SKM-1 (cell line): ENCODE results near the gene BAIAP2L2.
"Not testable (repeated sequence)": the region's sequence is repeated elsewhere in the genome, so short reads cannot be mapped to it uniquely, and the experiment has no call there.

Source experiments
- DNase-seq: peaks from one replicate; lab custom pipeline; 2025; ENCODE audit not compliant: unreplicated experiment; lab: John Stamatoyannopoulos, UW

Gene BAIAP2L2

GRCh38 chr22:38081941-38082828, 28.3 kb downstream of the BAIAP2L2 start:
- DNase-seq = no peak

GRCh38 chr22:38081636-38081940, 28.9 kb downstream of the BAIAP2L2 start:
- DNase-seq = no peak

- no peak for DNase-seq
Measured at GRCh38 chr22:38080850-38081635, 29.4 kb downstream of the BAIAP2L2 start.

GRCh38 chr22:38080474-38080849, 30.0 kb downstream of the BAIAP2L2 start:
- DNase-seq = no peak

GRCh38 chr22:38079804-38080203, 30.7 kb downstream of the BAIAP2L2 start:
- DNase-seq = no peak

GRCh38 chr22:38079208-38079607, 31.3 kb downstream of the BAIAP2L2 start:
- DNase-seq = not testable (repeated sequence)

- DNase-seq = no peak
Measured at GRCh38 chr22:38078046-38078840, 32.2 kb downstream of the BAIAP2L2 start.

GRCh38 chr22:38077595-38077994, 32.9 kb downstream of the BAIAP2L2 start:
- no peak for DNase-seq

GRCh38 chr22:38077096-38077495, 33.4 kb downstream of the BAIAP2L2 start:
- DNase-seq = no peak

GRCh38 chr22:38075961-38076360, 34.5 kb downstream of the BAIAP2L2 start:
- no peak for DNase-seq

GRCh38 chr22:38075105-38075825, 35.2 kb downstream of the BAIAP2L2 start:
- no peak for DNase-seq

GRCh38 chr22:38074181-38075104, 36.0 kb downstream of the BAIAP2L2 start:
- DNase-seq = no peak

- DNase-seq = no peak
Measured at GRCh38 chr22:38073150-38074130, 37.0 kb downstream of the BAIAP2L2 start.

GRCh38 chr22:38072322-38073149, 37.9 kb downstream of the BAIAP2L2 start:
- no peak for DNase-seq

- no peak for DNase-seq
Measured at GRCh38 chr22:38071421-38072321, 38.8 kb downstream of the BAIAP2L2 start.

- no peak for DNase-seq
Measured at GRCh38 chr22:38070250-38070921, 40.1 kb downstream of the BAIAP2L2 start.
